ENCODE results near the gene KTI12.
"Not testable (repeated sequence)": the region's sequence is repeated elsewhere in the genome, so short reads cannot be mapped to it uniquely, and the experiment has no call there.

The KTI12 gene

DNA sequence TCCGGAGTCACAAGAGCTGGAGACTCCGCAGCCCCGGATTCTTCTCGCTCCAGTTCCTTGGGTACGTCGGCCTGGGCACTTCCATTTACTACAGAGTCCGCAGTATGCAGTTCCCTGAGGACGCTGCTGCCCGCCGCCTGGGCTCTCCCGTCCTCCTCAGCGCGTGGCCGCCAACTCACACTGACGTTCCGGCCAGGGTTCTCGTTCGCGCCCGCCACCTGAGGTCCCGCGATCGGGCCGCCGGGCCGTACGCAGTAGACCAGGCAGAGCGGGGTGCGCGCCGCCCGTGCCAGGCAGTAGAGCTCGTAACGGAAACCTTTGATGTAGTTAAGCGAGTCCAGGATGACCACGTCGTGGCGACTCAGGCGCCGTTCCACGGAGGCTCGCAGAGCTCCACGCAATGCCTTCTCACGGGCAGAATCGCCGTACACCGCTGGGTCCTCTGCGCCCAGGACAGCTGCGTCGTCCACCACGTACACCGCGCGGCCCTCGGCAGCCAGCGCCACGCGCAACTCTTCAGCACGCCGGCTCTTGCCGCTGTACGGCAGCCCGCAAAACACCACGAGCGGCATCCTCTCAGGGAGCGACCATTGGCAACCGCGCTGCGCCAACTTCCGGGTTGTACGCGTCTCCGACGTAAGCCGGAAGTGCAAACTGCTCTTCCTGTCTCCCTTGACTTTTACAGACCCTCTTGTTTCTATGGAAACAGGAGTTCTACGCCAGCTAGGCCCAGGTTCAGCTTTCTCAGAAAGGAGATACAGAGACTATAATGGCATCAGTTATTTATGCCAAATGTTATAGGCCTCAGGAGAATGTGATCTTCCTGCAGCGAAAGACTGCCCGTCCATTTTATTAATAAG, at the start of gene KTI12:
KTI12 (minus strand) TSS at position 621 of the 860 bp plus-strand sequence; CDS start at position 572, 49 bp downstream.
- peak; percentile 82 to 95 (median 90) for DNase-seq
- intact Hi-C loops (cut with DNase I): no loop called here

DNA sequence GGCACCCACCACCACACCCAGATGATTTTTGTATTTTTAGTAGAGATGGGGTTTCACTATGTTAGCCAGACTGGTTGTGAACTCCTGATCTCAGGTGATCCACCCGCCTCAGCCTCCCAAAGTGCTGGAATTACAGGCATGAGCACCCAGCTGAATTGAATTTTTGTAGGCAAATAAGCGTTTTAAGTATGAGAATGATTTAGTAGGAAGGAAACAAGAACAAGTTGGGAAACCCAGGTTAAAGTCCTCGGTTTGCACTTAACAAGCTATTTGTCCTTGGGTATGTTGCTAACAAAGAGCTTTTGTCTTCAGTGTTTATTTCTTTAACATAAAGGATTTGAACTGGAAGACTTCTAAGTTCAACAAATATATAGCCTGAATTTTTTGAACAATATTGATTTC, 46.4 kb upstream of the KTI12 start:
- intact Hi-C loops (cut with DNase I): no loop called here
- no peak for DNase-seq

GRCh38 chr1:52077277-52077676, 43.7 kb upstream of the KTI12 start:
- DNase-seq; intact Hi-C loops (cut with DNase I): not testable (repeated sequence)

DNA sequence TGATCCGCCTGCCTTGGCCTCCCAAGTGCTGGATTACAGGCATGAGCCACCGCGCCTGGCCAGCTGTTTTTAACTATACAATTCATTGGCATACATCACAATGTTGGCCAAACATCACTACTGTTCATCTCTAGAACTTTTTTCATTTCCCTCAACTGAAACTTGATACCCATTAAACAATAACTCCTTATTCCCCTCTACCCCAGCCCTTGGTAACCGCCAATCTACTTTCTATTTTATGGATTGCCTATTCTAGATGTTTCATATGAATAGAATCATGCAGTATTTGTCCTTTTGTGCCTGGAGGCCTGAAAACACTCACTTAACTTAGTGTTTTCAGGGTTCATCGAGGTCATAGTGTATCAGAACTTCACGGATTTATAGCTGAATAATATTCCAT, 38.7 kb upstream of the KTI12 start:
- intact Hi-C loops (cut with DNase I): no loop called here
- DNase-seq: no peak

GRCh38 chr1:52070704-52071103, 37.1 kb upstream of the KTI12 start:
- no peak for DNase-seq
- intact Hi-C loops (cut with DNase I): no loop called here

- DNase-seq: no peak
- intact Hi-C loops (cut with DNase I): no loop called here
Observed at GRCh38 chr1:52063192-52063591, 29.6 kb upstream of the KTI12 start.

GRCh38 chr1:52060822-52061221, 27.2 kb upstream of the KTI12 start:
- intact Hi-C loops (cut with DNase I): no loop called here
- DNase-seq: no peak

- intact Hi-C loops (cut with DNase I): loop anchor here (5.0 kb wide), 2 partner anchors 82 to 307 kb away; partner anchors contain the start of genes CC2D1B and ZFYVE9
- no peak for DNase-seq
Observed at GRCh38 chr1:52059888-52060287, 26.3 kb upstream of the KTI12 start.

GRCh38 chr1:52059321-52059720, 25.7 kb upstream of the KTI12 start:
- DNase-seq: no peak
- intact Hi-C loops (cut with DNase I): loop anchor here (5.0 kb wide), 2 partner anchors 83 to 308 kb away; partner anchors contain the start of genes CC2D1B and ZFYVE9

DNA sequence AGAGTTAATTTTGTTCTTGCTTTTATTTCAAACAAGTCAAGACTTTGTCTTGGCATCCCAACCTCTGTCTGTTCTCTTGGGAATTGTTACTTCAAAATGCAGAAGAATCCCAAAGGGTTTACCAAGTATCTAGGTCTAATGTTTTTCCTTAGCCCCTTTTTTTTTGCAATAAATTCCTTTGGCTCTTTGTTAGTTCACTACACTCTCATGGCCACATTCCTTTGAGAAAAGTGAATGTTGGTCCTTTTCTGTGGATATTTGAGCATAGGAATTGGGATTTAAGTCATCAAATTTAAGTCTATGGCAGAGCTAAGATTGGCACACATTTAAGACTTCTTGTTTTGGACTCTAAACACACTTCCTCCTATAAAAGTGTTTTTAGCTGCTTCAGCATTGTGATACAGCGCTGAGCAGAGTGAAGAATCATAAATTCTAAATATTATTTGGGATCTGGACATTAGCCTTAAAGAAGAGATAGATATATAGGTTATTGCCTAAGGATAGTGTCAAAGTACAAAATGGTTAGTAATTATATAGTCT, 24.3 kb upstream of the KTI12 start:
- intact Hi-C loops (cut with DNase I): loop anchor here (5.0 kb wide), 2 partner anchors 84 to 309 kb away; partner anchors contain the start of genes CC2D1B and ZFYVE9
- no peak for DNase-seq

GRCh38 chr1:52057255-52057654, 23.6 kb upstream of the KTI12 start:
- DNase-seq: no peak
- intact Hi-C loops (cut with DNase I): loop anchor here (5.0 kb wide), 2 partner anchors 85 to 310 kb away; partner anchors contain the start of genes CC2D1B and ZFYVE9

DNA sequence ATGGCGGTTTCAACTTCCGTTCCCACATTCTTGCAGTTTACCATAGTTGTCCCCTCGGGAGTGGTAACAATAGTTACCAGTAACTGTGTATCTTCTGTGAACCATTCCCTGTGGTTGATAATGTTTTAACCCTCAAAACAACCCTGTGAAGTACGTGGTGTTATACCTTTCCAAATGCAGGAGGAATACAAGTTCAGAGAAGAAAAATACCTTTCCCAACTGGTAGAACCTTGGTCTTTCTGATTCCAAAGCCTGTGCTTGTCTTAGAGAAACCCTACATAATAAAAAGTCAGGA, 23.3 kb upstream of the KTI12 start:
- intact Hi-C loops (cut with DNase I): loop anchor here (5.0 kb wide), 2 partner anchors 85 to 310 kb away; partner anchors contain the start of genes CC2D1B and ZFYVE9
- DNase-seq: no peak

DNA sequence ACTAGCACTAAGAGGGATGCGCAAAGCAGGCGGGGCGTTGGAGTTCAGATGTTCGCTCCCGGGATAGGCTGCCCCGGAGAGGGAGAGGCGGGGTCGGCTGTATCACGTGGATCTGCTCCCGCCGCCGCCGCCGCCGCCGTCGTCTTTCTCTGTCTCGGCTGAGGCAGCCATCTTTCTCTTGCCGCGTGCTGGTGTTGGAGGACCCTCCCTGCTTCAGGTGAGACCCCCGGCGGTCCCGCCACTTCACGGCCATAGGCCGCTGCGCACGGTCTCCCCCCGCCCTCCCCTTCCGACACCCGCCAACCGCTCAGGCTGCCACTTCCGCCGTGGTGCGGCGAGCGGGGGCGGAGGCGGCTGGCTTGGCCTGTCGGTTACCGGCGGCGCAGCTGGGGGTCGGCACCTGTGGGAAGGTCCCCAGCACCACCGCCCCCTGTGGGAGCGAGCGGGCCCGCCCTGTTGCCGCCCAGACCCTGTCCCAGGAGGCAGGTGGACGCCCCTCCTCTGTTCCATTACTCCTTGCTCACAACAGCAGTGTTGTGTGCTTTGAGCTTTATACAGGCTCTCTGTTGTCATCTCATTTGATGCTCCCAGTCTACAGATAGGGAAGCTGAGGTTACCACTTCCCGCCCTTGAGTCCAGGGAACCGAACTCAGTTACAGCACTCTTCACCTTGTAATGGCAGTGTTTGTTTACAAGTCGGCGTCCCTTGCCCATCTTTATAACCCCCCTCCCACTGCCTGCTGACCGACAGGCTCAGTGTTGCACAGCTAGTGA, 22.7 kb upstream of the KTI12 start, which contains the start of gene BTF3L4:
BTF3L4 (plus strand) TSS at position 133 of the 774 bp plus-strand sequence. CDS start 3,553 bp downstream, outside the sequence.
- intact Hi-C loops (cut with DNase I): loop anchor here (5.0 kb wide), 2 partner anchors 86 to 311 kb away; partner anchors contain the start of genes CC2D1B and ZFYVE9
- DNase-seq: peak; percentile 92 to 99 (median 98)

DNA sequence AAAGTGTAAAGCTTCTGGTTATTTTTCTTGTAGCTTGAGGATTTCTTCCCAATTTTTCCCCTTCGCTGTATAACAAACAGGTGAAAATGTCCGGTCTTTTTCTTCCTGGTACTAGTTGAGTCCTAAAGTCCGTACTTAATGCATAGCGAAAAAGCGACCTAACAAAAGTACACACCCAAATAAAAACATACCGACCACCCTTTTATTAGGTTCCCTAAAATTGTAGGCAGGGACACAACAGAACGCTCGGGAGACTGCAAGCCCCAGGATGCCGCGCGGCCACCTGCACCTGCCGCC, 22.2 kb upstream of the KTI12 start:
- no peak for DNase-seq
- intact Hi-C loops (cut with DNase I): loop anchor here (5.0 kb wide), 2 partner anchors 86 to 311 kb away; partner anchors contain the start of genes CC2D1B and ZFYVE9

DNA sequence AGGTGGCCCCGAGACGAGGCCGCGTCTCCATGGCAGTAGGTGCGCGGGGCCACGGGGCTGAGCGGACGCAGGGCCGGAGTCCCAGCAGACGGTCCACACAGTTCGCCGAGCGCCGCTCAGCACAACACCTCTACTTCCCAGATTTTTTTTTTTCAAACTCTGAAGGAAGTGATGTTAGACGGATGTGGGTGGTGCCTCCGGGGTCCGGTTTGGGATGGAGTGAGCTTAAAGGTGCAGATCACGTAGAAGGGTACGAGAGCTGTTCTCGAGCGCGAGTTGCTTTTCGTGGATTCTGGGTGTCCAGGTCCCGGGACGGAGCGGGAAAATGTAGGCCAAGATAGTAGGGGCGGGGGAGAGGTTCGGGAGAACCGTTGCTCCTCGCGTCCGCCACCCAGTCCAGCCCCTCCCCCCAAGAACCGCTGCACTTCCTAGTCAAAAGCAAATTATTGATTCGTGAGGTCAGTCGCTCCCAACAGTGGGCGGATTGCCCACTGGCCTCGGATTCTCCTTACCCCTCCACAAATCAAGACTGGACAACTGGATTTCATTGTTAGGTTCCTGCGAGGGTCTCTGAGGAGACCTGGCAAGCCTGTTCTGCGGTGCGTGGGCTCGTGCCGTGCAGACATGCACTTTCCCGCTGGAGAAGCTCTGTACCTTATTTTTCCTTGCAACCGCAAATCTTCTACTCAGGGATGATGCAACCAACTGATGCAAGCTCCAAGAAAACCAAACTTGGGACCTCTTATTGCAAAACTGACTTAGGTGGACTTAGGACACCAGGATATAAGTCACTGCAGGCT, 21.7 kb upstream of the KTI12 start, which contains the start of gene TXNDC12:
TXNDC12 (minus strand) TSS at position 126 of the 800 bp plus-strand sequence; CDS start at position 31, 95 bp downstream.
- intact Hi-C loops (cut with DNase I): loop anchor here (5.0 kb wide), 2 partner anchors 87 to 312 kb away; partner anchors contain the start of genes CC2D1B and ZFYVE9
- peak; percentile 71 to 94 (median 86) for DNase-seq

DNA sequence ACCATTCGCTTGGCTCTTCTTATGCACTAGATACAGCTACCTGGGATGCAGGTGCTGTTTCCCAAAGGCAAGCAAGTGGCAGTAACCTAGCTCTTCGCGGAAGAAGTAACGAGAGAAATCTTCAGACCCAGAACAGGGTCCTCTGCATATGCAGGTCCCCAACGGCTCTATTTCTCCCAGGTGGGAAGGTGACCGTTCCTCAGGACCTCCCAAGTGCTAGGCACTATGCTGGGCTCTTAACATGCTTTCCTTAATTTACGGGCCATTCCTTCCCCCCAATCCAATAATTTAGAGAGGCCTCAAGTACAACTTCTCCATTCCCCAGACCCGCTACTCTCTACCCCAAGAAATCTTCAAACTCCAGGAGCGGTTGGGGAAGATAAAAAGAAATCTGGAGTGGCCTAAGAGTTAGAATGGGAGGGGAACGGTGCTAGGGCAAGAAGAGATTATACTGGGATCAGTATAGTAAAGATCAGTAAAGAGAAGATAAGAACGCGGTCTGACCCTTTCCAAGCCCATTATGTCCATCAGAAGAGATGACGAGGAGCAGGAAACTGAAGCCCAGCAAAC, 21.0 kb upstream of the KTI12 start:
- intact Hi-C loops (cut with DNase I): loop anchor here (5.0 kb wide), 2 partner anchors 88 to 313 kb away; partner anchors contain the start of genes CC2D1B and ZFYVE9
- DNase-seq: no peak

DNA sequence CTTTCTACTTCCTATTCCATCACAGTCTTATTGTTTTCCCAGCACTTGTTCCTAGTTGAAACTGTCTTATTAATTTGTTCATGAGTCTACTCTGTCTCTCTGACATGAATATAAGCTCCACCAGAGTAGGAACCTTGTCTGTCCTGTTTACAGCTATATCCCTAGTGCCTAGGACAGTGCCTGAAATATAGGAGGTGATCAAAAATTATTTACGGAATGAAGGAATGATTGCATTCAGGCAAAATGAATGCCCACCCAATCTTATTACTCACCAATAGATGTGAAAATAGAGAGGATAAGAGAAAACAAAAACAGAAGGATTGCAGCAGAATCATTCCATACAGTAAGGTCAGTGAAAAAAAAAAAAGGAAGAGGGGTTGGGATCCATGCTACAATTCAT, 20.3 kb upstream of the KTI12 start:
- intact Hi-C loops (cut with DNase I): no loop called here
- DNase-seq: no peak

DNA sequence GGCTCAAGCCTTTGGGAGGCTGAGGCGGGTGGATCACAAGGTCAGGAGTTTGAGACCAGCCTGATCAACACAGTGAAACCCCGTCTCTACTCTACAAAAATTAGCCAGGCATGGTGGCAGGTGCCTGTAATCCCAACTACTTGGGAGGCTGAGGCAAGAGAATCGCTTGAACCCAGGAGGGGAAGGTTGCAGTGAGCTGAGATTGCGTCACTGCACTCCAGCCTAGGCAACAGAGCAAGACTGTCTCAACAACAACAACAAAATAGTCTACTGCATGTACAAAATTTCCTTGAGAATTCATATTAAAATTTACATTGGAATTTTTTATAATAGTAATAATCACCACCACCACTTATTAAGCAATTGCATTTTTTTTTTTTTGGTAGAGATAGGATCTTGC, 15.7 kb upstream of the KTI12 start:
- DNase-seq; intact Hi-C loops (cut with DNase I): not testable (repeated sequence)

Measured in head of caudate nucleus (tissue), 42 donors.